Neural cell (in vitro differentiated cells): ENCODE measurements around the gene VSIG10. TPM values are rescaled to one million over a fixed set of nuclear protein-coding genes. Genes with fewer than 3 reads are reported as not detected.
"Not testable (repeated sequence)": the region's sequence is repeated elsewhere in the genome, so short reads cannot be mapped to it uniquely, and the experiment has no call there.

Source experiments
- H2AFZ ChIP-seq: fragments of 200-600, 300-800 bp; sonication (generic), shearing (Covaris generic); 2 replicates; pipeline ENCODE4 v1.6.0; 2014; ENCODE audit warnings: low read depth, mild to moderate bottlenecking, antibody characterized with exemption, low read length, moderate library complexity
- H3F3A ChIP-seq: fragments of 200-600 bp; shearing (Covaris generic); 2 replicates; pipeline ENCODE4 v1.6.1; 2016; ENCODE audit warnings: mild to moderate bottlenecking, moderate library complexity, mixed read lengths, antibody characterized with exemption, low read length; ENCODE audit not compliant: insufficient read depth, poor library complexity, severe bottlenecking
- H3K27ac ChIP-seq: fragments of 200-600, 300-800 bp; sonication (generic), shearing (Covaris generic); 2 replicates; pipeline ENCODE4 v1.5.1; 2014; ENCODE audit warnings: mild to moderate bottlenecking, low read length, moderate library complexity
- H3K27me3 ChIP-seq: fragments of 300-800, 200-600 bp; sonication (generic), shearing (Covaris generic); 2 replicates; pipeline ENCODE4 v1.6.0; 2014; ENCODE audit warnings: mild to moderate bottlenecking, low read depth, low read length, moderate library complexity; ENCODE audit not compliant: insufficient read depth
- H3K36me3 ChIP-seq: fragments of 300-800, 200-600 bp; sonication (generic), shearing (Covaris generic); 2 replicates; pipeline ENCODE4 v1.5.1; 2014; ENCODE audit warnings: mild to moderate bottlenecking, antibody characterized with exemption, low read length, moderate library complexity; ENCODE audit not compliant: insufficient read depth
- H3K4me2 ChIP-seq: fragments of 300-800, 200-600 bp; sonication (generic), shearing (Covaris generic); 2 replicates; pipeline ENCODE4 v1.6.0; 2014; ENCODE audit warnings: mild to moderate bottlenecking, low read length
- H3K4me3 ChIP-seq: fragments of 300-800, 200-600 bp; sonication (generic), shearing (Covaris generic); 2 replicates; pipeline ENCODE4 v1.5.1; 2014; ENCODE audit warnings: mild to moderate bottlenecking, low read length, moderate library complexity
- H3K79me2 ChIP-seq: fragments of 200-600 bp; shearing (Covaris generic); replicated peaks from 2 replicates; pipeline ENCODE4 v1.6.0; 2014; ENCODE audit warnings: mild to moderate bottlenecking, low read length, moderate library complexity; ENCODE audit not compliant: insufficient read depth
- H3K9ac ChIP-seq: fragments of 300-800, 200-600 bp; sonication (generic), shearing (Covaris generic); 2 replicates; pipeline ENCODE4 v1.6.1; 2016; ENCODE audit warnings: mild to moderate bottlenecking, low read length, mixed read lengths
- H3K9me2 ChIP-seq: fragments of 200-600 bp; shearing (Covaris generic); 2 replicates; pipeline ENCODE4 v1.6.1; 2016; ENCODE audit warnings: mild to moderate bottlenecking, low read length, mixed read lengths; ENCODE audit not compliant: insufficient read depth
- H3K9me3 ChIP-seq: fragments of 200-600, 300-800 bp; sonication (generic), shearing (Covaris generic); 2 replicates; pipeline ENCODE4 v1.6.1; 2016; ENCODE audit warnings: mild to moderate bottlenecking, mixed run types, low read length, moderate library complexity, mixed read lengths
- H4K20me1 ChIP-seq: fragments of 200-600 bp; shearing (Covaris generic); 2 replicates; pipeline ENCODE4 v1.6.1; 2016; ENCODE audit warnings: mild to moderate bottlenecking, mixed run types; ENCODE audit not compliant: insufficient read depth
- CTCF ChIP-seq: fragments of 450-650 bp; IDR thresholded peaks from 2 replicates; pipeline ENCODE4 v1.5.1; 2014; ENCODE audit warnings: antibody characterized with exemption, mild to moderate bottlenecking, moderate library complexity; ENCODE audit not compliant: poor library complexity, severe bottlenecking
- EP300 ChIP-seq: fragments of 450-650 bp; conservative IDR thresholded peaks from 2 replicates; pipeline ENCODE4 v1.6.1; 2014; ENCODE audit warnings: antibody characterized with exemption, mild to moderate bottlenecking, moderate library complexity; ENCODE audit not compliant: poor library complexity, severe bottlenecking
- EZH2 ChIP-seq: fragments of 200-600, 300-800 bp; shearing (Covaris generic), sonication (generic); IDR thresholded peaks from 2 replicates; pipeline ENCODE4 v1.6.1; 2014; ENCODE audit warnings: antibody characterized with exemption, low read length, borderline replicate concordance, mild to moderate bottlenecking; ENCODE audit not compliant: insufficient read depth, poor library complexity, severe bottlenecking
- MXI1 ChIP-seq: fragments of 450-650 bp; conservative IDR thresholded peaks from 2 replicates; pipeline ENCODE4 v1.6.1; 2014; ENCODE audit warnings: antibody characterized with exemption, mild to moderate bottlenecking; ENCODE audit not compliant: poor library complexity, severe bottlenecking
- POLR2AphosphoS5 ChIP-seq: IDR thresholded peaks from 2 replicates; pipeline ENCODE4 v1.6.1; 2012
- RAD21 ChIP-seq: fragments of 450-650 bp; conservative IDR thresholded peaks from 2 replicates; pipeline ENCODE4 v1.6.1; 2014; ENCODE audit warnings: antibody characterized with exemption, mild to moderate bottlenecking, moderate library complexity
- SMC3 ChIP-seq: fragments of 450-650 bp; conservative IDR thresholded peaks from 2 replicates; pipeline ENCODE4 v1.6.1; 2014; ENCODE audit warnings: antibody characterized with exemption, mild to moderate bottlenecking, moderate library complexity; ENCODE audit not compliant: poor library complexity
- TAF1 ChIP-seq: IDR thresholded peaks from 2 replicates; pipeline ENCODE4 v1.6.1; 2012; ENCODE audit warnings: low read depth
- polyA plus RNA-seq: library from polyadenylated mRNA; depleted of rRNA; stranded (reverse); fragments of >200 nt; gene quantifications from 2 replicates; pipeline ENCODE4 v1.2.3, GENCODE V29; 2014
- TF ChIP-seq, protein P1 (sequence below): IDR thresholded peaks from 2 replicates; pipeline ENCODE4 v1.6.1; 2012; ENCODE audit warnings: borderline replicate concordance

The VSIG10 gene
- polyA plus RNA-seq, 1 donor from 2014 or later, result 2.0 TPM

DNA sequence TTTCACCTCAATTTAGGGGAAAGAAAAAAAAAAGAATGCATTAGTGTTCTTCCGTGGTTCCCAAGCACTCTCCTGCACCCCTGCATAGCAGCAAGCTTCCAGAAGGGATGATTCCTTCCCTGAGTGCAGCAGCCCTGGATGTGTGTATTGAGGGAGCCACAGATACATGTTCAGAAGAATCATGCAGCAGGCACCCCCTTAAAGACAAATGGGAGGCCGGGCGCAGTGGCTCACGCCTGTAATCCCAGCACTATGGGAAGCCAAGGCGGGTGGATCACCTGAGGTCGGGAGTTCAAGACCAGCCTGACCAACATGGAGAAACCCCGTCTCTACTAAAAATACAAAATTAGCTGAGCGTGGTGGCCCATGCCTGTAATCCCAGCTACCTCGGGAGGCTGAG, 22.3 kb downstream of the VSIG10 start:
- not testable (repeated sequence) for H3K79me2 ChIP-seq, H3K4me2 ChIP-seq, H4K20me1 ChIP-seq, H2AFZ ChIP-seq, H3K36me3 ChIP-seq, H3K27ac ChIP-seq, H3K9ac ChIP-seq, H3K27me3 ChIP-seq, H3K4me3 ChIP-seq, H3F3A ChIP-seq, H3K9me3 ChIP-seq, H3K9me2 ChIP-seq

DNA sequence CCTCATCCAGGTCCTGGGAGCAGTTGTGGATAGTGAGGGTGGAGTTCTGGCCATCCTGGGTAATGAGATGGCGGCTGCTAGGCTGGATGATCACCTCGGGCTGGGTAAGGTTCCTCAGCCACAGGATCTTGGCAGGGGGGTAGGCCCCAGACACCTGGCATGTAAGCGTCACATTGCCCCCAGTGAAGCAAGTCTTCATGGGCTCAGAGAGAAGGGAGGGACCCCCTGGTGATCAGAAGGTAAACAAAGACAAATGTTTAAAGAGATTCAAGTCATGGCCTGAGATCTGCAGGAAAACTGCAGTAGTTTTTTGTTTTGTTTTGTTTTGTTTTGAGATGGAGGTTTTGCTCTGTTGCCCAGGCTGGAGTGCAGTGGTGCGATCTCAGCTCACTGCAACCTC, 30.0 kb downstream of the VSIG10 start:
- Histone ChIP-seq H3K27ac (no peak overlapping the region), H3K79me2 (no peaks in the 10 kb centered on the region), H3F3A (no peaks in the 10 kb centered on the region), H4K20me1 (no peaks in the 10 kb centered on the region), H2AFZ (no peak overlapping the region), H3K36me3 (no peaks in the 10 kb centered on the region), H3K27me3 (no peaks in the 10 kb centered on the region), H3K9me2 (no peaks in the 10 kb centered on the region), H3K4me3 (no peak overlapping the region), H3K9ac (no peak overlapping the region), H3K4me2 (no peak overlapping the region), H3K9me3 (no peaks in the 10 kb centered on the region)
- no peak for TF ChIP-seq SMC3

GRCh38 chr12:118070650-118071049, 33.2 kb downstream of the VSIG10 start:
- Histone ChIP-seq H3K27ac (no peak overlapping the region), H3K9me3 (no peaks in the 10 kb centered on the region), H3K9ac (no peak overlapping the region), H4K20me1 (no peaks in the 10 kb centered on the region), H3K36me3 (no peaks in the 10 kb centered on the region), H3K27me3 (no peaks in the 10 kb centered on the region), H3K9me2 (no peaks in the 10 kb centered on the region), H3K79me2 (no peaks in the 10 kb centered on the region), H3F3A (no peaks in the 10 kb centered on the region), H3K4me3 (no peak overlapping the region), H3K4me2 (no peak overlapping the region), H2AFZ (no peak overlapping the region)
- TF ChIP-seq MXI1, result no peak
- no peak for TF ChIP-seq EP300
- no peak for TF ChIP-seq POLR2AphosphoS5
- TF ChIP-seq CTCF, result no peak
- TF ChIP-seq SMC3, result no peak
- TF ChIP-seq, protein P1, sequence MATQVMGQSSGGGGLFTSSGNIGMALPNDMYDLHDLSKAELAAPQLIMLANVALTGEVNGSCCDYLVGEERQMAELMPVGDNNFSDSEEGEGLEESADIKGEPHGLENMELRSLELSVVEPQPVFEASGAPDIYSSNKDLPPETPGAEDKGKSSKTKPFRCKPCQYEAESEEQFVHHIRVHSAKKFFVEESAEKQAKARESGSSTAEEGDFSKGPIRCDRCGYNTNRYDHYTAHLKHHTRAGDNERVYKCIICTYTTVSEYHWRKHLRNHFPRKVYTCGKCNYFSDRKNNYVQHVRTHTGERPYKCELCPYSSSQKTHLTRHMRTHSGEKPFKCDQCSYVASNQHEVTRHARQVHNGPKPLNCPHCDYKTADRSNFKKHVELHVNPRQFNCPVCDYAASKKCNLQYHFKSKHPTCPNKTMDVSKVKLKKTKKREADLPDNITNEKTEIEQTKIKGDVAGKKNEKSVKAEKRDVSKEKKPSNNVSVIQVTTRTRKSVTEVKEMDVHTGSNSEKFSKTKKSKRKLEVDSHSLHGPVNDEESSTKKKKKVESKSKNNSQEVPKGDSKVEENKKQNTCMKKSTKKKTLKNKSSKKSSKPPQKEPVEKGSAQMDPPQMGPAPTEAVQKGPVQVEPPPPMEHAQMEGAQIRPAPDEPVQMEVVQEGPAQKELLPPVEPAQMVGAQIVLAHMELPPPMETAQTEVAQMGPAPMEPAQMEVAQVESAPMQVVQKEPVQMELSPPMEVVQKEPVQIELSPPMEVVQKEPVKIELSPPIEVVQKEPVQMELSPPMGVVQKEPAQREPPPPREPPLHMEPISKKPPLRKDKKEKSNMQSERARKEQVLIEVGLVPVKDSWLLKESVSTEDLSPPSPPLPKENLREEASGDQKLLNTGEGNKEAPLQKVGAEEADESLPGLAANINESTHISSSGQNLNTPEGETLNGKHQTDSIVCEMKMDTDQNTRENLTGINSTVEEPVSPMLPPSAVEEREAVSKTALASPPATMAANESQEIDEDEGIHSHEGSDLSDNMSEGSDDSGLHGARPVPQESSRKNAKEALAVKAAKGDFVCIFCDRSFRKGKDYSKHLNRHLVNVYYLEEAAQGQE, result no peak
- TF ChIP-seq EZH2, result no peak
- TF ChIP-seq RAD21, result no peak
- TF ChIP-seq TAF1, result no peak
